ENCODE results near the gene CYP3A4.

CYP3A4 gene

GRCh38 chr7:99720800-99721595, 63.0 kb downstream of the CYP3A4 start:
- no peak for DNase-seq

DNA sequence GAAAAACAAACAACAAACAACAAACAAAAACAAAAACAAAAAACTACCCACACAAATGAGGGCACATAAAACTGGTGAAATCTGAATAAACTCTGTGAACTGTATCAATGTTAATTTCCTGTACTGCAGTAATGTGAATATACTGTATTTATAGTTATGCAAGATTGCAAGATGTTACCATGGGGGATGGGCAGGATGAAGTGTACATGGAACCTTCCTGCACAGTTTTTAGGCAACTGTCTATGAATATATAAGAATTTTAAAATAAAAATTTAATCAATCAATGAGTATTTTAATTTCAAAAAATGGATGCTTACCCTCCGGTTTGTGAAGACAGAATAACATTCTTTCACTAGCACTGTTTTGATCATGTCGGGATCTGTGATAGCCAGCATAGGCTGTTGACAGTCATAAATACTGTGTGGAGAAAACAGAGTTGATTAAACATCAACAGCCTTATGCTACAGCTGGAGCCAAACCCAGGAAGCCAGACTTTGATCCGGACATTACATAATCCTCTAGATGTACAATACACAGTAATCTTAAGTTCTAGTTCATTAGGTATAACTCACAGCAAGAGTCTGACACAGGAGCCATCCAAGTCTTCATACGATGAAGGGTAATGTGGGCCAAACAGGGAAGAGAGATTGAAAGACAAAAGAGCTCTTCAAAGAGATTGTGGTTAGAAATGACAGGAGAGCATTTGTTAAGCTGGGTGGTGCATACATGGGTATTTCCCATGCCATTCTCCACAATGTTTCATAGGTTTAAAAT, 63.8 kb downstream of the CYP3A4 start:
- no peak for DNase-seq

DNA sequence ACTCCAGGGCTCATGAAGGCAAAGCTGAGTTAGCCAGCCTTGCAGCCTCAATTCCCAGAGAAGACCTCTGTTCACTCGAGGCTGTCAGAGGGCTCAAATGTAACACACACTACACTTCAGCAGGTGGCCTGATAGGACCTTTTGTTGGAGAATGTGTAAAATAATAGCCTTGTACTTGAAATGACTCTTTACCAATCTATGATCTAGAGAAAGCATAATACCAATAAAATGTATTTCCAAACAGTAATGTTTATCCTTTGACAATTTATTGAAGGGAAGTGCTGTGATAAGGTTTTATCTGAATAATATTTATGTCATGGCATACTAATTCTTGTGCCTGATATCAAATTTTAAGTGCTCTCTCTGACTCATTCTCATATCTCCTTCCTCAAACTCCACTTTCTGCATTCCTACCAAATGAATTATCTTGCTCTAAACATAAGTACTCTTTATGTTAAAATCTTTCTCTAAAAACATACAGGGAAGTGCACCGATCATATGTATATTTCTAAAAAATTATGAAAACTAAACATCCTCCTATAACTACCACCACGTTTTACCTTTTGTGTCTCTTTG, 69.9 kb downstream of the CYP3A4 start:
- DNase-seq: no peak

DNA sequence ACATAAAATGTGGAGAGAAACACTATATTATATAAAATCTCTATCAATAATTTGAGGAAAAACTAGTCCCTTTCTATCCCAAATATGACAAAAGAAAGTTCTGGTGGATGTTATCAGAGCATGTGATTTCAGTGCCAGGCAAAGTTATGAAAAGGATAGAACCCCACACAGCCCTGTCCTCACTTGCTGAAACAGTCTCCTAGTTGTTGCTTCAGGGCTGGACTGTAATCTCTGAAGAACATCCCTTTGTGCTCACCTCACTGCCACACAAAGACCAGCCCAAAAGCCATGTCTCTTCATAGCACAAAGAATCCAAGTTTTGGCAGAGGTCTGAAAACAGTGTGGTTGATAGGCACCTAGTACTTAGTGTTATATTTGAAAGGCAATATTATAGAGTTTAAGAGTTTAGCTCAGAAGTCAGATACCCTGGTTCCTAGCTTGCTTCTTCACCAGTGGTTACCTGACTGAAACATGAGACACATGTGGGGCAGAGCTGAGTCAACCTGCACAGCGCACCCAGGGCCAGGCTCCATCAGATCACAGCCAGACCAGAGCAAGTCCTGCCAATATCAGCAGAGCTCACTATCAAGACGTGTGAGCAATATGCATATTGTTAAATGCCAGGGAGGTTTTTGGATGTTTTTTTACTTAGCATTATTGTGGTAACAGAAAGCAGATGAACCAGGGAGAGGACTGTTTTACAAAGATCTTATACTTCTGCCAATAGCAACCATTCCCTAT, 74.0 kb downstream of the CYP3A4 start:
- DNase-seq: no peak

DNA sequence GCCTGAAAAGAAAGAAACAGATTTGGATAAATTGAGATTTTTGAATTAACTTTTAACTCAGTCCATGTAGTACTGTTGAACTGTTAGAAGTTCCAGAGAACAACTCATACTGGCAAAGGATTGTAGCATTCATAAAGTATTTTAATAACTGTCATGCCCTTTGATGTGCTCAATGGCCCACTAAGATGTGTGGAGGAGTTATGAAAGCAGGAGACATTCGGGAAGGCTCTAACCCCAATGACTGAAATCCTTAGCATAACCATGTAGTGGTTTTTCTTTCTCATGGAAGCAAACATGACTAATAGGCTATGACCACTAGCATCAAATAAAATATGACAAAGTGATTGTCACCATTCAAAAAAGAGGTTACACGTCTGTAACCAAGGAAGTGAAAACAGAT, 74.7 kb downstream of the CYP3A4 start:
- DNase-seq: no peak

- DNase-seq: no peak
Measured at GRCh38 chr7:99707096-99707495, 76.9 kb downstream of the CYP3A4 start.
